A549 treated with ZK216348 at 1 μM for 4 hours (cell line): Measurements from ENCODE around the gene PRR20C. TPM values are rescaled to one million over a fixed set of nuclear protein-coding genes. Genes with fewer than 3 reads are reported as not detected.

ENCODE experiments used
- total RNA-seq: library from RNA; stranded (reverse); fragments of 200-300 nt; extraction: Qiagen RNA extraction; gene quantifications from 5 replicates; pipeline ENCODE4 v1.2.3, GENCODE V29; 2022; ENCODE audit warnings: low read depth

Gene PRR20C
- not detected in 5 replicates for total RNA-seq

DNA sequence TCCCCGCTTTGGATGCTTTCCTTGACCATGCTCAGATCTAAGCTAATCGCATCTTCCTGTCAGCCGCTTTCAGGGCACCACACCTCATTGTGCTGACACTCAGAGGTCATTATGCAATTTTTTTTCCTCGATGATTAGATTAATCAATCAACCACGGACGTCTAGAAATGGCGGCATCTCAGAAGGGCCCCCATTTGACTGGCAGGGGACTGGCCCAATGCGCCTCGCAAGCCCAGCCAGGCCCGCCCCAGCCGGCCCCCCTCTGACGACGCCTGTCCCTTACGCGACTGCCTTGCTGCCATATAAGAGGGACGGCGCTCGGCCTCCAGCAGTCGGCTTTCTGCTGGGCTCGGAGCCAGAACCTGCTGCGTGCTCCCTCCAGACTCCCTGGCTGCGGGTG lies at the start of gene PRR20C:
Gene PRR20C (plus strand): TSS at position 301 of the 400 bp plus-strand sequence. CDS start 387 bp downstream, outside the sequence.

DNA sequence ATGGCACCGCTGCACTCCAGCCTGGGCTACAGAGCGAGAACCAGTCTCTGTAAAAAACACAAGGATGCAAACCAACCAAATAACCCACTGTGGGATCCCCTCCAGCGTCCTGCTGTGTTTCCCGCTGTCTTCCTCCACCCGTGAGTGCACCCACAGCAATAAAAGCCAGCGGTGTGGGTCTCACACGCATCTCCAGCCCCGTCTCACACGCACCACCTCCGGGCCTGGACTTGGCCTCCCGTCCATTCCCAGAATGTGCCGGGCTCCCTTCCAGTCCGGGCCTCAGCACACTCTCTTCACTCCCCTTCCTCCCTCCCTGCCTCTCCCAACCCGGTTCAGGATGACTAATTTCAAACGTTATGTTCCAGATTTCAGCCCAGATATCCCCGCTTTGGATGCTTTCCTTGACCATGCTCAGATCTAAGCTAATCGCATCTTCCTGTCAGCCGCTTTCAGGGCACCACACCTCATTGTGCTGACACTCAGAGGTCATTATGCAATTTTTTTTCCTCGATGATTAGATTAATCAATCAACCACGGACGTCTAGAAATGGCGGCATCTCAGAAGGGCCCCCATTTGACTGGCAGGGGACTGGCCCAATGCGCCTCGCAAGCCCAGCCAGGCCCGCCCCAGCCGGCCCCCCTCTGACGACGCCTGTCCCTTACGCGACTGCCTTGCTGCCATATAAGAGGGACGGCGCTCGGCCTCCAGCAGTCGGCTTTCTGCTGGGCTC lies 13.5 kb upstream of the PRR20C start, which contains the start of gene PRR20A:
Gene PRR20A (plus strand): TSS at position 684 of the 734 bp plus-strand sequence. CDS start 387 bp downstream, outside the sequence.

DNA sequence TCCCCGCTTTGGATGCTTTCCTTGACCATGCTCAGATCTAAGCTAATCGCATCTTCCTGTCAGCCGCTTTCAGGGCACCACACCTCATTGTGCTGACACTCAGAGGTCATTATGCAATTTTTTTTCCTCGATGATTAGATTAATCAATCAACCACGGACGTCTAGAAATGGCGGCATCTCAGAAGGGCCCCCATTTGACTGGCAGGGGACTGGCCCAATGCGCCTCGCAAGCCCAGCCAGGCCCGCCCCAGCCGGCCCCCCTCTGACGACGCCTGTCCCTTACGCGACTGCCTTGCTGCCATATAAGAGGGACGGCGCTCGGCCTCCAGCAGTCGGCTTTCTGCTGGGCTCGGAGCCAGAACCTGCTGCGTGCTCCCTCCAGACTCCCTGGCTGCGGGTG lies 6.7 kb upstream of the PRR20C start, which contains the start of gene PRR20B:
Gene PRR20B (plus strand): TSS at position 301 of the 400 bp plus-strand sequence. CDS start 387 bp downstream, outside the sequence.

DNA sequence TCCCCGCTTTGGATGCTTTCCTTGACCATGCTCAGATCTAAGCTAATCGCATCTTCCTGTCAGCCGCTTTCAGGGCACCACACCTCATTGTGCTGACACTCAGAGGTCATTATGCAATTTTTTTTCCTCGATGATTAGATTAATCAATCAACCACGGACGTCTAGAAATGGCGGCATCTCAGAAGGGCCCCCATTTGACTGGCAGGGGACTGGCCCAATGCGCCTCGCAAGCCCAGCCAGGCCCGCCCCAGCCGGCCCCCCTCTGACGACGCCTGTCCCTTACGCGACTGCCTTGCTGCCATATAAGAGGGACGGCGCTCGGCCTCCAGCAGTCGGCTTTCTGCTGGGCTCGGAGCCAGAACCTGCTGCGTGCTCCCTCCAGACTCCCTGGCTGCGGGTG lies 6.5 kb downstream of the PRR20C start, which contains the start of gene PRR20D:
Gene PRR20D (plus strand): TSS at position 301 of the 400 bp plus-strand sequence. CDS start 387 bp downstream, outside the sequence.

DNA sequence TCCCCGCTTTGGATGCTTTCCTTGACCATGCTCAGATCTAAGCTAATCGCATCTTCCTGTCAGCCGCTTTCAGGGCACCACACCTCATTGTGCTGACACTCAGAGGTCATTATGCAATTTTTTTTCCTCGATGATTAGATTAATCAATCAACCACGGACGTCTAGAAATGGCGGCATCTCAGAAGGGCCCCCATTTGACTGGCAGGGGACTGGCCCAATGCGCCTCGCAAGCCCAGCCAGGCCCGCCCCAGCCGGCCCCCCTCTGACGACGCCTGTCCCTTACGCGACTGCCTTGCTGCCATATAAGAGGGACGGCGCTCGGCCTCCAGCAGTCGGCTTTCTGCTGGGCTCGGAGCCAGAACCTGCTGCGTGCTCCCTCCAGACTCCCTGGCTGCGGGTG lies 13.0 kb downstream of the PRR20C start, which contains the start of gene PRR20E:
Gene PRR20E (plus strand): TSS at position 301 of the 400 bp plus-strand sequence. CDS start 387 bp downstream, outside the sequence.

Other genes with a start within 250 kb of the PRR20C start
- not detected in 5 replicates for gene PRR20A, start 13.1 kb upstream of the PRR20C start, total RNA-seq
- not detected in 5 replicates for gene PRR20B, start 6.6 kb upstream of the PRR20C start, total RNA-seq
- not detected in 5 replicates for gene PRR20D, start 6.6 kb downstream of the PRR20C start, total RNA-seq
- gene PRR20E, start 13.1 kb downstream of the PRR20C start, total RNA-seq = not detected in 5 replicates